Measurements from ENCODE around the gene RPGRIP1.
A peak's percentile ranks its signal among the peaks of the same experiment; 100 is the strongest.
"Not testable (repeated sequence)": the region's sequence is repeated elsewhere in the genome, so short reads cannot be mapped to it uniquely, and the experiment has no call there.

RPGRIP1 gene

DNA sequence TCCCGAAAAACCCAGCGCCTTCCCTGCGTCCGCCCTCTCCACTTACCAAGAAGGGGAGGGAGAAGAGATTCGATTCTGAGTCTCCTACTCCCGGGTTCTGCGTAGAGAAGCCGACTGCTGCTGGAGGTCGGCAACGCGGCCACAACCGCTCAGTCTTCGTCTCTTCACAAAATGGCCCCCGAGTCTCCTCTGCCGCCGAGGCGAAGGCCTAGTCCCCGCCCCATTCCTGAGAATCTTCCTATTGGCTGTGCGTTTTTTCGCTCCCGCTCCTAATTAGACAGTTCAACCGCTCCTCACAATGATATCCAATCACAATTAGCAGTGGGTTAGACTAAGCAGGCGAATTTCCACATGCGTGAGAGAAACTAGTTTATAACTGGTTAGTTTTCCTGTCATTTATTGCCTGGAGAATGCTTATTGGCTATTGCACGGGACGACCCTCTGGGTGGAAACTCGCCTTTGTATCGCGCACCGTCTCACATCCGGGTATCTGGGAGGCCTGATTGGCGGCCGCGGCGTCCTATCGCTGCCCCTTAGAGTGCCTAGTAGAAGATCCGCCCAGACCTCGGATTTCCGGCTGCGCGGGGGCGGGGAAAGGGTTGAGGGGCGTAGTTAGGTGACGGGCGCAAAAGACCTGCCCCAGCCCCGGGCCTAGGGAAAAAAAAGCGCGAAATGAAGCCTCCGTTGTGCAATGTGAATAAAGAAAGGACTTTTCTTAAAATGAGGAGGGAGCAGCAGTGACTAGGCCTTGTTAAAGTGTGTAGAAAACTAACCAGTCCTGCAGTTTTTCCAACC, 10.4 kb upstream of the RPGRIP1 start, which contains the start of gene HNRNPC:
HNRNPC (minus strand) TSS at position 191 of the 795 bp plus-strand sequence. CDS start 35,249 bp downstream, outside the sequence.
- Mint-ChIP-seq H3K9me3 (no peaks in the 10 kb centered on the region), H3K27me3 (ENCODE audit: low read depth) (no peaks in the 10 kb centered on the region), H3K4me1 (peaks cover 20% of the 10 kb centered on the region), H3K27ac (peak within 1 kb of the TSS; percentile 97 to 100 (median 98)), H3K4me3 (peak within 1 kb of the TSS; percentile 91 to 99 (median 92)), H3K36me3 (ENCODE audit: low read depth) (peaks cover 39% of the 10 kb centered on the region)
- TF ChIP-seq, protein P1, sequence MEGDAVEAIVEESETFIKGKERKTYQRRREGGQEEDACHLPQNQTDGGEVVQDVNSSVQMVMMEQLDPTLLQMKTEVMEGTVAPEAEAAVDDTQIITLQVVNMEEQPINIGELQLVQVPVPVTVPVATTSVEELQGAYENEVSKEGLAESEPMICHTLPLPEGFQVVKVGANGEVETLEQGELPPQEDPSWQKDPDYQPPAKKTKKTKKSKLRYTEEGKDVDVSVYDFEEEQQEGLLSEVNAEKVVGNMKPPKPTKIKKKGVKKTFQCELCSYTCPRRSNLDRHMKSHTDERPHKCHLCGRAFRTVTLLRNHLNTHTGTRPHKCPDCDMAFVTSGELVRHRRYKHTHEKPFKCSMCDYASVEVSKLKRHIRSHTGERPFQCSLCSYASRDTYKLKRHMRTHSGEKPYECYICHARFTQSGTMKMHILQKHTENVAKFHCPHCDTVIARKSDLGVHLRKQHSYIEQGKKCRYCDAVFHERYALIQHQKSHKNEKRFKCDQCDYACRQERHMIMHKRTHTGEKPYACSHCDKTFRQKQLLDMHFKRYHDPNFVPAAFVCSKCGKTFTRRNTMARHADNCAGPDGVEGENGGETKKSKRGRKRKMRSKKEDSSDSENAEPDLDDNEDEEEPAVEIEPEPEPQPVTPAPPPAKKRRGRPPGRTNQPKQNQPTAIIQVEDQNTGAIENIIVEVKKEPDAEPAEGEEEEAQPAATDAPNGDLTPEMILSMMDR (IDR thresholded peaks at IDR 0.05; ENCODE audit: unreplicated experiment in 3 of 3) = no peak

DNA sequence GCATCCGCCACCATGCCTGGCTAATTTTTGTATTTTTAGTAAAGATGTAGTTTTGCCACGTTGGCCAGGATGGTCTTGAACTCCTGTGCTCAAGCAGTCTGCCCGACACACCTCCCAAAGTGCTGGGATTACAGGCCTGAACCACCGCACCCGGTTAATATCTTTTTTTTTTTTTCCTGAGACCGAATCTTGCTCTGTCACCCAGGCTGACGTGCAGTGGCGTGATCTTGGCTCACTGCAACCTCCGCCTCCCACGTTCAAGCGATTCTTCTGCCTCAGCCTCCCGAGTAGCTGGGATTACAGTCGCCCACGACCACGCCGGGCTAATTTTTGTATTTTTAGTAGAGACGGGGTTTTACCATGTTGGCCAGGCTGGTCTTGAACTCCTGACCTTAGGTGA, 7.2 kb upstream of the RPGRIP1 start:
- H3K27me3 Mint-ChIP-seq (ENCODE audit: low read depth); H3K4me3 Mint-ChIP-seq; H3K27ac Mint-ChIP-seq; H3K4me1 Mint-ChIP-seq; H3K9me3 Mint-ChIP-seq: not testable (repeated sequence)
- peaks cover 12% of the 10 kb centered on the region for H3K36me3 Mint-ChIP-seq (ENCODE audit: low read depth)

DNA sequence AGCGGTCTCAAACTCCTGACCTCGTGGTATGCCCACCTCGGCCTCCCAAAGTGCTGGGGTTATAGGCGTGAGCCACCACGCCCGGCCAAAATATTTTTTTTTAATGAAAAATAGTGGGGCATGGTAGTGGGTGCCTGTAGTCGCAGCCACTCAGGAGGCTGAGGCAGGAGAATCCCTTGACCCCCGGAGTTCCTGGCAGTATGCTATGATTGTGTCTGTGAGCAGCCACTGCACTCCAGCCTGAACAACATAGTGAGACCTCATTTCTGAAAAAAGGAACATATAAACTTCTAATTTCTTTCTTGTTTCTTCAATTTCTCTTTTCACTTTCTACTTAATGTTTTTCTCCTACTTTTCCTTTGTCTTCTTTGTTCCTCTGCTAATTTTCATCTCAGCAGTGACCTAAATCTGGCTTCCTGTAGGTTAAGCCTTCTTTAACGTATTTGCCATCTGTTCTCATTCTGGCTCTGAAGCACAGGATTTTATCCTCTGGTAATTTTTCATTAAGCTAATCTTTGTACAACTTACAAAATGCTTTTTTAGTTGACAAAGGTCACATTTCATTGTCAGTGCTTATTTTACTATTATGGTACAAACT, 4.5 kb upstream of the RPGRIP1 start:
- Mint-ChIP-seq H3K27ac (peak overlapping the region in 2 of 3 experiments; percentile 31 to 70), H3K36me3 (ENCODE audit: low read depth) (no peaks in the 10 kb centered on the region), H3K27me3 (ENCODE audit: low read depth) (no peaks in the 10 kb centered on the region), H3K4me1 (no peaks in the 10 kb centered on the region), H3K9me3 (no peaks in the 10 kb centered on the region), H3K4me3 (no peak overlapping the region)
- TF ChIP-seq, protein P1 (IDR thresholded peaks at IDR 0.05; ENCODE audit: unreplicated experiment in 3 of 3) = no peak

DNA sequence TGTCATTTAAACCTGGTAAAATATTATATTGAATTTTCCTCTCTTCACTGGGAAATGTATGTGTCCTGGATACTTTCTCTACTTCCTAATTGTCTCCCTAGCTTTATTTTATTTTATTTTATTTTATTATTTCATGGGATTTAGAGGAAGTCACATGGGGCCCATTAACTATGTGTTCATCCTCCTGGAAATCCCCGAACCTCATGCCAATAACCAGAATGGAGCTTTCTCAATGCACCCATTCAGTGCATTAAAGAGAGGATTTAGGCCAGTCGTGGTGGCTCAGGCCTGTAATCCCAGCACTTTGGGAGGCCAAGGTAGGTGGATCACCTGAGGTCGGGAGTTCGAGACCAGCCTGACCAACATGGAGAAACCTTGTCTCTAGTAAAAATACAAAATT, 1.3 kb upstream of the RPGRIP1 start:
- H3K36me3 Mint-ChIP-seq (ENCODE audit: low read depth) = no peaks in the 10 kb centered on the region
- H3K4me1 Mint-ChIP-seq = no peaks in the 10 kb centered on the region
- no peaks in the 10 kb centered on the region for H3K9me3 Mint-ChIP-seq
- no peak overlapping the region for H3K27ac Mint-ChIP-seq
- TF ChIP-seq, protein P1 (IDR thresholded peaks at IDR 0.05; ENCODE audit: unreplicated experiment in 3 of 3) = no peak
- no peaks in the 10 kb centered on the region for H3K27me3 Mint-ChIP-seq (ENCODE audit: low read depth)
- H3K4me3 Mint-ChIP-seq = no peak overlapping the region

DNA sequence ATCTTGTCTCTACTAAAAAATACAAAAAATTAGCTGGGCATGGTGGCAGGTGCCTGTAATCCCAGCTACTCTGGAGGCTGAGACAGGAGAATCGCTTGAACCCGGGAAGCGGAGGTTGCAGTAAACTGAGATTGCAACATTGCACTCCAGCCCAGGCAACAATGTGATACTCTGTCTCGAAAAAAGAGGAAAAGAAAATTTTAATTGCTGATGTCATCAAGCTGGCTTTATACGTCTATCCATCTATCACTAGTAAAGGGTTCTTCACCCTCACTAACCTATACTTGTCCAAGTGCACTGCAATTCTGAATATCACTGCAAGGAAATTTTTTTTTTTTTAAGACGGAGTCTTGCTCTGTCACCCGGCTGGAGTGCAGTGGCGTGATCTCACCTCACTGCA, 2.0 kb downstream of the RPGRIP1 start:
- H3K4me1 Mint-ChIP-seq; H3K9me3 Mint-ChIP-seq; H3K27ac Mint-ChIP-seq; H3K4me3 Mint-ChIP-seq; H3K36me3 Mint-ChIP-seq (ENCODE audit: low read depth); H3K27me3 Mint-ChIP-seq (ENCODE audit: low read depth): not testable (repeated sequence)

DNA sequence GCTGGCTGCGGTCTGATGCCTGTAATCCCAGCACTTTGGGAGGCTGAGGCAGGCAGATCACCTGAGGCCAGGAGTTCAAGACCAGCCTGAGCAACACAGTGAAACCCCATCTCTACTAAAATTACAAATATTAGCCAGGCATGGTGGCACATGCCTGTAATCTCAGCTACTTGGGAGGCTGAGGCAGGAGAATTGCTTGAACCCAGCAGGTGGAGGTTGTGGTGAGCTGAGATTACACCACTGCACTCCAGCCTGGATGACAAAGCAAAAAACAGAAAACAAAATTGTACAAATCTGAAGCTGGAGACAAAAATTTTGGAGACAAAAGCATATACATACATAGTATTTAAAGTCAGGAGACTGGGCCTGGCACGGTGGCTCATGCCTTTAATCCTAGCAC, 6.6 kb downstream of the RPGRIP1 start:
- H3K36me3 Mint-ChIP-seq (ENCODE audit: low read depth); H3K27ac Mint-ChIP-seq; H3K4me1 Mint-ChIP-seq; H3K27me3 Mint-ChIP-seq (ENCODE audit: low read depth); H3K9me3 Mint-ChIP-seq; H3K4me3 Mint-ChIP-seq: not testable (repeated sequence)

DNA sequence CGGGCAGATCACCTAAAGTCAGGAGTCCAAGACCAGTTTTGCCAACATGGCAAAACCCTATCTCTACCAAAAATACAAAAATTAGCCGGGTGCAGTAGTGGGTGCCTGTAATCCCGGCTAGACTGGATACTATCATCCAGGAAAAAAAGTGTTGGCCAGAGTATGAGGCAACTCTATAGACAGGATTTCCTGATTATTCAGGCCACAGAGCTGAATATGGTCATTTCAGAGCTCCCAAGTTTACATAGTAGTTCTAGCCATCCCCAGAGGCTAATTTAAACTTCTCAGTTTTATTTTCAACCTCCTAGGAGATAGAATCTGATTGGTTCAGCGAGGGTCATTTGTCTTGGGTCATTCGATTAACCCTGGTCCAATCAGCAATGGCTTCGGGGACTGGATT, 7.3 kb downstream of the RPGRIP1 start:
- Mint-ChIP-seq H3K27me3 (ENCODE audit: low read depth) (no peaks in the 10 kb centered on the region), H3K27ac (no peak overlapping the region), H3K36me3 (ENCODE audit: low read depth) (no peaks in the 10 kb centered on the region), H3K4me1 (no peaks in the 10 kb centered on the region), H3K4me3 (no peak overlapping the region), H3K9me3 (no peaks in the 10 kb centered on the region)
- TF ChIP-seq, protein P1 (IDR thresholded peaks at IDR 0.05; ENCODE audit: unreplicated experiment in 3 of 3) = no peak

DNA sequence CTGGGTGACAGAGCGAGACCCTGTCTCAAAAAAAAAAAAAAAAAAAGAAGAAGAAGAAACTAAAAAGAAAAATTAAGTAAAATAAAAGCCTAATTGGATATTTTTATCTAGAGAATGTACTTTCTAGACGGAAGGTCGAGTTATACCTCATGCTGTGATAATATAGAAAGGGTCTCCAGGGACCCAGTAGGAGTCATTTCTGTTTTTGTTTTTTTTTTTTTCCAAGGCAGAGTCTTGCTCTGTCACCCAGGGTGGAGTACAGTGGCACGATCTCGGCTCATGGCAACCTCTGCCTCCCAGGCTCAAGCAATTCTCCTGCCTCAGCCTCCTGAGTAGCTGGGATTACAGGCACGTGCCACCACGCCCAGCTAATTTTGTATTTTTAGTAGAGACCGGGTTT, 14.1 kb downstream of the RPGRIP1 start:
- H3K9me3 Mint-ChIP-seq; H3K27me3 Mint-ChIP-seq (ENCODE audit: low read depth); H3K4me3 Mint-ChIP-seq; H3K36me3 Mint-ChIP-seq (ENCODE audit: low read depth); H3K4me1 Mint-ChIP-seq; H3K27ac Mint-ChIP-seq: not testable (repeated sequence)

Measured in nephron (organoid).